GM20000 (cell line): ENCODE results near the gene CD300A.

ENCODE experiments used
- DNase-seq: peaks from one replicate; pipeline ENCODE4 v3.0.0; 2012; ENCODE audit warnings: low spot score
- TF ChIP-seq, protein P1 (sequence below): IDR thresholded peaks from 2 replicates; pipeline ENCODE4 v1.5.1; 2012; ENCODE audit warnings: mild to moderate bottlenecking, control low read depth; ENCODE audit errors: extremely low read depth, missing control alignments

CD300A gene

DNA sequence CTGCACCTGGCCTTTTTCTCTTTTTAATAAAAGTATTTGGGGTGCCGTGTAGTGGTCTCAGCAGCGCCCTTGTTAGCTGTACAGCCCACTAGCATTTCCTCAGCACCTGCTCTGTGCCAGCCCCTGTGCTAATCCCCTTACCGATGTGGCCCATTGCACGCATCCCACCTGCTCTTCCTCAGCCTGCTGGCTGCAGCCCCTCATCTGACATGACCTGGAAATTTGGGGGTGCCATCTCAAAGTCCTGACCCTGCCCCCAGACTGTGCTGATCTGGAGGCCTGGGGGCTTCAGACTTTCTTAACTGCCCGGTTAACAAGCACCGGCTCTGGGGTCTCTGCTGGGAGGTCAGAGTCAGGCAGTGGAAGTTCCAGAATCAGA is 24.2 kb upstream of the CD300A start:
- TF ChIP-seq, protein P1, sequence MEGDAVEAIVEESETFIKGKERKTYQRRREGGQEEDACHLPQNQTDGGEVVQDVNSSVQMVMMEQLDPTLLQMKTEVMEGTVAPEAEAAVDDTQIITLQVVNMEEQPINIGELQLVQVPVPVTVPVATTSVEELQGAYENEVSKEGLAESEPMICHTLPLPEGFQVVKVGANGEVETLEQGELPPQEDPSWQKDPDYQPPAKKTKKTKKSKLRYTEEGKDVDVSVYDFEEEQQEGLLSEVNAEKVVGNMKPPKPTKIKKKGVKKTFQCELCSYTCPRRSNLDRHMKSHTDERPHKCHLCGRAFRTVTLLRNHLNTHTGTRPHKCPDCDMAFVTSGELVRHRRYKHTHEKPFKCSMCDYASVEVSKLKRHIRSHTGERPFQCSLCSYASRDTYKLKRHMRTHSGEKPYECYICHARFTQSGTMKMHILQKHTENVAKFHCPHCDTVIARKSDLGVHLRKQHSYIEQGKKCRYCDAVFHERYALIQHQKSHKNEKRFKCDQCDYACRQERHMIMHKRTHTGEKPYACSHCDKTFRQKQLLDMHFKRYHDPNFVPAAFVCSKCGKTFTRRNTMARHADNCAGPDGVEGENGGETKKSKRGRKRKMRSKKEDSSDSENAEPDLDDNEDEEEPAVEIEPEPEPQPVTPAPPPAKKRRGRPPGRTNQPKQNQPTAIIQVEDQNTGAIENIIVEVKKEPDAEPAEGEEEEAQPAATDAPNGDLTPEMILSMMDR: no peak
- no peak for DNase-seq

DNA sequence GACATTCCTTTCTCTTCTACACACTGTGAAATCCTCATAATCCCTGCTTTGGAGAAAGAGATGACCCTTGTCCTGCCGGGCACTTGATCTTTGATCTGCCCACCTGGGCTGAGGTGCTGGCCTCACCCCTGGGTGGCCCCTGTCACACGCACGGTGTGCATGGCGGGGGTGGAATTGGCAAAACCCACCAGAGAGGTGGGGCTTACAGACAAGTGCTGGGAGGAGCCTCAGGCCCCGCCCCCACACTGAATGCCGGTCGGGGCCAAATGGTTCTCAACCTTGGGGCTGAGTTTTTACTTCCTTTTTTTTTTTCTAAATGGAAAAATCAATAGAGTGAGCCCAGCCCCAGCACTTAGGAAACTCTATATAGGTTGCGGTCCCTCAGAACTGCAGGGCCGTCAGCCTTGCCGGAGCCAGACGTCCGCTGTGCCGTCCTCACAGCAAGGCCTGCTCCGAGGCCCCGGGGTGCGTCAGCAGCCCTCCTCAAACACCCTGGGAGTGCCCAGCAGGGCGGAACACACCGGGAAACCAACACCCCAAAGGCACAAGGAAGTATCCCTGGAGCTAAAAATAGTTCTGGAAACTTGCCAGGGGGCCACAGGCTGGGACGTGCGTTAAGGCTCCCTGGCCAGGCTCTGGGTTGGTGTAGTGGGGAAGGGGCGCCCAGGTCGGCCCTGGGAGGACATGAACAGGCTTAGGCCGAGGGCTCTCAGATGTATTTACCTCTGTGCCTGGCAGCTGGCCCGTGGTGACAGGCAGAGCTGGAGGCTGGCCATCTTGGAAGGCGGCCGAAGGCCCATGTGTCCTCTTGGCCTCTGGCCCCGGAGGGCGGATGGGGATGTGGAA is 23.5 kb upstream of the CD300A start:
- peak; percentile 80 for DNase-seq
- TF ChIP-seq, protein P1: no peak

- TF ChIP-seq, protein P1: no peak
These were observed 22.7 kb upstream of the CD300A start for GRCh38 chr17:74443516-74444296.

DNA sequence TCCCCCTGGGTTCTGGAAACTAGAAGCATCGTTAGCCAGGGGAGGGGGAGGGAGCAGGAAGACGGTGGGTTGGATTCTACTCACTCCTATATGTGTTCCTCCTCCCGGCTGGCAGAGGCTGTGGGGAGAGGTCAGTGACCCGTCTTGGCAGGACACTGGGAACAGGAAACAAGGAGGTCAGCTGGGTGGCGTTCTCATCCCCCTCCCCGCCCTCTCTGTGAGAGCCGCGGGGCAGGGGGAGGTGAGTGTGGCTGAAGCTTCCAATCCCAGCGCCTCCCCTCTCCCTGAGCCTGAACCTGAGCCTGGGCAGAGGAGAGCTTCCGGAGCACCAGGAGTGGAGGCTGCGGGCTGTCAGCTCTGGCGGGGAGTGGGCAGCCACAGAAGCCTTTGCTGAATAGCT is 22.0 kb upstream of the CD300A start:
- TF ChIP-seq, protein P1: no peak
- no peak for DNase-seq

More at GRCh38 chr17:74443516-74444296, 22.7 kb upstream of the CD300A start:
- DNase-seq: no peak

DNA sequence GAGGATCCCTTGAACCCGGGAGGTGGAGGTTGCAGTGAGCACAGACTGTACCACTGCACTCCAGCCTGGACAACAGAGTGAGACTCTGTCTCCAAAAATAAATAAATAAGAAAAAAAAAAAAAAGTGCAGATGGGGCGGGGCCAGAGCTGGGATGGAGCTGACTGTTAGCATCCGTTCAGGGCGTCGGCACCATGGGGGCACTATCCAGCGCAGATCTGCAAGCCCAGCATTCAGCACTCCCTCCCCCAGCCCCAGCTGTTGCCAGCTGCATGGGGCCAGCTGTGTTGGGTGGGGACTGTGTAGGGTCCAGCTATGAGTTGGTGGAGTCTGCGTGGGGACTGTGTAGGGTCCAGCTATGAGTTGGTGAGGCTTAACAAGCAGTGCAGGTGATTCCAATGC is 21.3 kb upstream of the CD300A start:
- TF ChIP-seq, protein P1: no peak
- no peak for DNase-seq

- DNase-seq: no peak
- TF ChIP-seq, protein P1: peak; percentile 5
These were observed 19.6 kb upstream of the CD300A start for GRCh38 chr17:74446551-74447500.
